Gastroesophageal sphincter (tissue), 4 donors: ENCODE results near the gene CLDN22. TPM values are rescaled to one million over a fixed set of nuclear protein-coding genes. Genes with fewer than 3 reads are reported as not detected.

Source experiments
- ATAC-seq: fragments of 150-250 bp; one replicate; pipeline ENCODE4 v1.9.1; 2016; ENCODE audit warnings: mild to moderate bottlenecking, moderate library complexity
- H3K27ac ChIP-seq, 4 donors: fragments of 200-600 bp; sonication (generic) in 3 of 4; 1 replicate in 3 of 4; 2 replicates in 1 of 4; pipeline ENCODE4 v1.5.1; 2016 to 2019
- H3K27me3 ChIP-seq: fragments of 200-600 bp; sonication (generic); one replicate; pipeline ENCODE4 v1.5.1; 2019
- H3K36me3 ChIP-seq, 2 donors: fragments of 200-600 bp; sonication (generic); one replicate each; pipeline ENCODE4 v1.5.1; 2019; ENCODE audit warnings: control low read depth in 1 of 2
- H3K4me1 ChIP-seq, 3 donors: fragments of 200-600 bp; sonication (generic); 1 replicate in 2 of 3; 2 replicates in 1 of 3; pipeline ENCODE4 v1.5.1; 2016 to 2019; ENCODE audit warnings: control low read depth in 2 of 3
- H3K4me3 ChIP-seq, 2 donors: fragments of 200-600 bp; sonication (generic); one replicate each; pipeline ENCODE4 v1.5.1; 2019; ENCODE audit warnings: mild to moderate bottlenecking in 1 of 2, moderate library complexity in 1 of 2
- H3K9me3 ChIP-seq, 3 donors: fragments of 200-600 bp; sonication (generic); one replicate each; pipeline ENCODE4 v1.5.1; 2017 to 2019; ENCODE audit warnings: control low read depth in 2 of 3
- EP300 ChIP-seq: sonication (generic); formaldehyde crosslinking; IDR thresholded peaks from one replicate; pipeline ENCODE4 v1.6.1; 2017; ENCODE audit warnings: antibody characterized with exemption, mild to moderate bottlenecking
- POLR2A ChIP-seq, 2 donors: fragments of 450-650 bp; IDR thresholded peaks; one replicate each; pipeline ENCODE4 v1.6.1; 2017; ENCODE audit warnings: antibody characterized with exemption in 2 of 2, mild to moderate bottlenecking in 2 of 2, moderate library complexity in 1 of 2
- POLR2AphosphoS5 ChIP-seq: sonication (generic); formaldehyde crosslinking; IDR thresholded peaks from one replicate; pipeline ENCODE4 v1.6.1; 2017; ENCODE audit warnings: antibody characterized with exemption
- WGBS, 2 donors: methylation state at CpG; one replicate each; pipeline ENCODE4 v1.1.5; 2018; ENCODE audit warnings: low coverage in 1 of 2; 5-methylcytosine and 5-hydroxymethylcytosine counted together
- total RNA-seq, 4 donors: library from RNA; depleted of rRNA; stranded (reverse); fragments of >200 nt; gene quantifications; one replicate each; pipeline ENCODE4 v1.1.0, GENCODE V29; 2016
- TF ChIP-seq, protein P1 (sequence below), 4 experiments: fragments of 200-600 bp in 2 of 4; fragments of 450-650 bp in 2 of 4; sonication (generic) in 1 of 4; IDR thresholded peaks; one replicate each; pipeline ENCODE4 v1.5.1; 2017 to 2019; ENCODE audit warnings: antibody characterized with exemption in 4 of 4, mild to moderate bottlenecking in 2 of 4, moderate library complexity in 2 of 4

Gene CLDN22
- total RNA-seq, 4 donors from 2014 or later, result 1.4 TPM; not detected in 3

DNA sequence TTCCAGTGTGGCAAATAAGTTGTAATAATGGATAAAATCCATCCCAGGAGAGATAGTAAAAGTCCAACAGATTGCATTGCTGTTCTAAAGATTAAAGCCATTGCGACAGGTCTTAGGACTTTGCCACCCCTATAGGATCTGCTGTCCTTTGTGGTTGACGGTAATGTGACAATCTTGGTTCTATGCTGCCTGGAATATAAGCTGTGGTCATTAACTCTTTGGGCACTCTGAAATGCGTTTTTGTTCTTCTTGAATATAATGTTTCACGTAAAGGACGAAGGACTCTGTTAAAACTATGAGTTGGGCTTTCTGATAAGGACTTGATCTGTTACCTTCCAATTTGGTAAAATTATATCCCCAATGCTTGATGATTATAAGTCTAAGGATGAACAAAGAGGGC, 2.2 kb upstream of the CLDN22 start, which contains the start of gene CLDN24:
TSS of gene CLDN24 (minus strand) at position 101 of the 400 bp plus-strand sequence. CDS start at position 101, 0 bp downstream.
- TF ChIP-seq POLR2A (IDR thresholded peaks at IDR 0.05), result no peak
- TF ChIP-seq POLR2AphosphoS5, result no peak
- TF ChIP-seq, protein P1, sequence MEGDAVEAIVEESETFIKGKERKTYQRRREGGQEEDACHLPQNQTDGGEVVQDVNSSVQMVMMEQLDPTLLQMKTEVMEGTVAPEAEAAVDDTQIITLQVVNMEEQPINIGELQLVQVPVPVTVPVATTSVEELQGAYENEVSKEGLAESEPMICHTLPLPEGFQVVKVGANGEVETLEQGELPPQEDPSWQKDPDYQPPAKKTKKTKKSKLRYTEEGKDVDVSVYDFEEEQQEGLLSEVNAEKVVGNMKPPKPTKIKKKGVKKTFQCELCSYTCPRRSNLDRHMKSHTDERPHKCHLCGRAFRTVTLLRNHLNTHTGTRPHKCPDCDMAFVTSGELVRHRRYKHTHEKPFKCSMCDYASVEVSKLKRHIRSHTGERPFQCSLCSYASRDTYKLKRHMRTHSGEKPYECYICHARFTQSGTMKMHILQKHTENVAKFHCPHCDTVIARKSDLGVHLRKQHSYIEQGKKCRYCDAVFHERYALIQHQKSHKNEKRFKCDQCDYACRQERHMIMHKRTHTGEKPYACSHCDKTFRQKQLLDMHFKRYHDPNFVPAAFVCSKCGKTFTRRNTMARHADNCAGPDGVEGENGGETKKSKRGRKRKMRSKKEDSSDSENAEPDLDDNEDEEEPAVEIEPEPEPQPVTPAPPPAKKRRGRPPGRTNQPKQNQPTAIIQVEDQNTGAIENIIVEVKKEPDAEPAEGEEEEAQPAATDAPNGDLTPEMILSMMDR (IDR thresholded peaks at IDR 0.05), result no peak
- TF ChIP-seq EP300, result no peak
- WGBS, 2 donors, result 93 to 96% methylated on average over 5 of the region's 5 CpGs
- Histone ChIP-seq H3K27me3 (no peaks in the 10 kb centered on the region), H3K27ac (no peak within 1 kb of the TSS), H3K4me1 (no peaks in the 10 kb centered on the region), H3K9me3 (no peaks in the 10 kb centered on the region), H3K4me3 (no peak within 1 kb of the TSS), H3K36me3 (peaks cover 0 to 9% of the 10 kb centered on the region in 2 donors)
- no peak for ATAC-seq

DNA sequence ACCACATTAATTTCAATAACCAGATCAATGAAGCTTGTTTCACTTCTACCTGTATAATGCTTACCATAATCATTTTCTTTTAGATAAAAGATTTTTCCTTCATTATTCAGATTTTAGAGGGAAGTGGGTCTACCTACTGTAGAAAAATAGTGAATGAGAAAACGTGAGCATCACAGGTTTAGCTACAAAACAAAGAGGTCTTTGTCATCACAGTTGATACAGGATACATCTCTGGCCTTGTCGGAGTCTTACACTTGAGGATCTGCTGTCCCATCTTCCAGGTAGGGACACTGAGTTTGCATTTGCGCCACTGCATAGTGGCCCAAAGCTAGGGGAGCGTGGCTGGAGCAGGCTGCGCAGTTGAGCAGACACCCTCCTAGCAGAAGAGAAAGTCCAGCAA, 1.4 kb upstream of the CLDN22 start:
- no peaks in the 10 kb centered on the region for H3K27me3 ChIP-seq
- WGBS, 2 donors, result 93% methylated on average over 2 to 5 of the region's 5 CpGs
- H3K36me3 ChIP-seq, result peaks cover 0 to 9% of the 10 kb centered on the region in 2 donors
- no peak overlapping the region for H3K27ac ChIP-seq
- no peak overlapping the region for H3K4me3 ChIP-seq
- no peaks in the 10 kb centered on the region for H3K9me3 ChIP-seq
- no peaks in the 10 kb centered on the region for H3K4me1 ChIP-seq
- no peak for ATAC-seq
- TF ChIP-seq POLR2AphosphoS5 (no peak), POLR2A (IDR thresholded peaks at IDR 0.05) (no peak), EP300 (no peak)
- TF ChIP-seq, protein P1 (IDR thresholded peaks at IDR 0.05), result no peak

DNA sequence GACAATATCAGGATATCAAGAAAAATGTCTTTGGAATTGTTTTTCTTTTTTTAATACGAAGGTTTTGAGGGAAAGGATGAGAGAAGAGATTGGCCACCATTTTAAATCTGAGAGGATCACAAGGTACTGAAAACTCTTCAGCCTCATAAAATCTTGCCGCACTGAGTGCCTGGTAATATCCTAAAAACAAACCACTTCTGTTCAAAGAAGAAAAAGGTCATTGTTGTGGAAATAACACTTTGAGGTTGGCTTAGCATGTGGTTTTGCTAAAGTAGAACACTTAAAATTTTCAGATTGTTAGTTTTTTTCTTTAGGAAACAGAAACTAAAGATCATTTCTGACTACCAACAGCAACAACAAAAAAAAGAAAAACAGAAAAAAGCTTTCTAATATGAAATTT, 1.0 kb upstream of the CLDN22 start:
- TF ChIP-seq POLR2A (IDR thresholded peaks at IDR 0.05) (no peak), POLR2AphosphoS5 (no peak), EP300 (no peak)
- TF ChIP-seq, protein P1 (IDR thresholded peaks at IDR 0.05), result no peak
- Histone ChIP-seq H3K4me1 (no peaks in the 10 kb centered on the region), H3K27me3 (no peaks in the 10 kb centered on the region), H3K27ac (no peak overlapping the region), H3K9me3 (no peaks in the 10 kb centered on the region), H3K4me3 (no peak overlapping the region), H3K36me3 (peaks cover 0 to 10% of the 10 kb centered on the region in 2 donors)
- ATAC-seq, result no peak
- 67 to 69% methylated on average over 1 to 2 of the region's 2 CpGs for WGBS, 2 donors

DNA sequence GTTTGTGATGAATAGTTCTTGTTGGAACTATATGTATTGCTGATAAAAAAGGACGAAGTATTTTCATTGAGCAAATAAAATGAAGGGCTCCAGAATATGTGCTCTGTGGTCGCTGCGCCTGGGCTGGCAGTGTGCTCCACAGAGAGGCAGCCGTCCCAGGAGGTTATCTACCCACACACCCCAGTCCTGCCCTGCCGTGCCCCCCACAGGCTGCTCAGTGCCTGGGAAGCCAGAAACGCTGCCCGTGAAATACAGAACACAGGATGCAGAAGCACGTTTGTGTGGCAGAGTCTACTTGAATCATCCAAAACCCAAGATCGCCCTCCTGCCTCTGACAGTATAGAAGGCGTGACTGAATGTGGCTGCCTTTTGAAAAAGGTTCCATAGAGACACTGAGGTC, 1.4 kb downstream of the CLDN22 start:
- H3K27ac ChIP-seq, result no peak overlapping the region
- no peak for TF ChIP-seq POLR2AphosphoS5
- TF ChIP-seq POLR2A (IDR thresholded peaks at IDR 0.05), result no peak
- TF ChIP-seq, protein P1 (IDR thresholded peaks at IDR 0.05), result no peak
- TF ChIP-seq EP300, result no peak
- no peaks in the 10 kb centered on the region for H3K9me3 ChIP-seq

DNA sequence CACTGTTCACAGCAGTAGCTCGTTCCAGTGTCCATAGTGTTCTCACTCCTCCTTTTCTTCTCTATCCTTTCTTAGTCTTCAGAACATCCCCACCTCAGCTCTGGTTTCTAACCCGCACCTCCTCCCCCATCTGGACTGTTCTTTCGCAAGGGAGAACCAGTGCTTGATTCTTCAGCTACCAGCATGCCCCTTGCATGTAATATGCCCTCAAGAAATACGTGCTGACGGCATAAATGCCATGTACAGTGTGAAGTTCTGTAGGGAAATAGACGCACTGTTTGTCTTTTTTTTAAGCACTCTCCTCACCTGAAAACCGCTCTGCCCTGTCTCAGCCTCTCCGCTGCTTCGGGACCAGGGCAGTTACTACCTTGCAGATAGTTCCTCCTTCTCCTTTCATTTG, 5.3 kb downstream of the CLDN22 start:
- H3K4me1 ChIP-seq, result no peaks in the 10 kb centered on the region
- WGBS, 2 donors, result 96 to 100% methylated on average over 1 to 9 of the region's 9 CpGs
- no peak overlapping the region for H3K4me3 ChIP-seq
- H3K27ac ChIP-seq, result no peak overlapping the region
- TF ChIP-seq, protein P1 (IDR thresholded peaks at IDR 0.05), result no peak
- TF ChIP-seq POLR2AphosphoS5 (no peak), POLR2A (IDR thresholded peaks at IDR 0.05) (no peak), EP300 (no peak)
- ATAC-seq, result no peak
- H3K27me3 ChIP-seq, result no peaks in the 10 kb centered on the region
- H3K36me3 ChIP-seq, result peaks cover 0 to 53% of the 10 kb centered on the region in 2 donors
- H3K9me3 ChIP-seq, result no peaks in the 10 kb centered on the region

More for the DNA sequence above, 1.4 kb downstream of the CLDN22 start:
- H3K4me3 ChIP-seq, result no peak overlapping the region
- ATAC-seq, result no peak
- H3K4me1 ChIP-seq, result no peaks in the 10 kb centered on the region
- H3K36me3 ChIP-seq, result peaks cover 0 to 34% of the 10 kb centered on the region in 2 donors
- H3K27me3 ChIP-seq, result no peaks in the 10 kb centered on the region
- WGBS, 2 donors, result 88 to 90% methylated on average over 5 to 9 of the region's 10 CpGs
